HL-60 (cell line): Measurements from ENCODE around the gene PCLAF.
"Not testable (repeated sequence)": the region's sequence is repeated elsewhere in the genome, so short reads cannot be mapped to it uniquely, and the experiment has no call there.

Source experiments
- CTCF ChIP-seq: IDR thresholded peaks from one replicate; pipeline ENCODE4 v1.5.1; 2011; ENCODE audit warnings: low read length, control low read depth, inconsistent platforms; ENCODE audit not compliant: insufficient read depth
- GABPA ChIP-seq: IDR thresholded peaks from 2 replicates; pipeline ENCODE4 v1.6.1; 2012; ENCODE audit warnings: low read depth
- POLR2AphosphoS5 ChIP-seq: IDR thresholded peaks from 2 replicates; pipeline ENCODE4 v1.6.1; 2012; ENCODE audit warnings: low read depth
- REST ChIP-seq: IDR thresholded peaks from 2 replicates; pipeline ENCODE4 v1.6.1; 2012; ENCODE audit warnings: low read depth; ENCODE audit not compliant: insufficient replicate concordance
- SPI1 ChIP-seq: IDR thresholded peaks from 2 replicates; pipeline ENCODE4 v1.6.1; 2012; ENCODE audit warnings: low read depth, mild to moderate bottlenecking, borderline replicate concordance

- TF ChIP-seq GABPA, CTCF, POLR2AphosphoS5, REST, SPI1: not testable (repeated sequence)
Measured at GRCh38 chr15:64331668-64332067, 49.6 kb downstream of the PCLAF start.
